ENCODE results near the gene RPL22.

Gene RPL22

DNA sequence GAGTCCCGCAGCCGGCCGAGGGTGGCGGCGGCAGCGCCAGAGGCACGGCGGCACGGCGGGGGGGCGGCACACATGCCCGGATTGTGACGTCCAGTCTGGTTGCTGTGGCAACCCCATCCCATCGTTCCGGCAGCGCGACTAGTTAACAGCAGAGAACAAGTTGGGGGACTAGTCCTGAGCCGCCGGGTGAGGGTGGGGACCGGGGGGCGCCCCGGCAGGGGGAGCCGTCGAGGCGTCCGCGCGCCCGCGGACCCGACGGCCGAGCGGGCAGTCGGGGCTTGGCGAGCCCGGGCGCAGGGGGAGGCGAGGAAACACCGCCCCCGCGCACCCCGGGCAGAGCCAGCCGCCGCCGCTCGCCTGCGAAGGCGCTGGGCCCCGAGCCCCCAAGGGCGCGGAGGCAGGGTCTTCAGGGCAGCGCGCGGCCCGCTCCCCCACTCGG is 19.1 kb downstream of the RPL22 start, which contains the start of gene CHD5:
TSS of gene CHD5 (minus strand) at position 54 of the 439 bp plus-strand sequence. CDS start 298 bp downstream, outside the sequence.
- H3K9ac ChIP-seq (ENCODE audit: insufficient read length, low read depth), result no peak within 1 kb of the TSS
- H3K27me3 ChIP-seq (ENCODE audit: insufficient read depth, insufficient read length), result peaks cover 37% of the 10 kb centered on the region
- DNase-seq (ENCODE audit: low read depth, low spot score), result no peak
- H3K36me3 ChIP-seq (ENCODE audit: insufficient read depth, insufficient read length, low read length), result peaks cover under 1% of the 10 kb centered on the region
- H3K4me1 ChIP-seq (ENCODE audit: insufficient read depth, insufficient read length), result no peaks in the 10 kb centered on the region
- H3K4me3 ChIP-seq (ENCODE audit: insufficient read length, low read depth), result no peak within 1 kb of the TSS
- TF ChIP-seq ZNF274 (IDR thresholded peaks at IDR 0.05; ENCODE audit: low read depth, low read length) (no peak), YY1 (IDR thresholded peaks at IDR 0.05; ENCODE audit: insufficient read depth, insufficient read length) (no peak), SUZ12 (IDR thresholded peaks at IDR 0.05; ENCODE audit: extremely low read depth, insufficient read depth, insufficient read length) (no peak)
- H3K9me3 ChIP-seq (ENCODE audit: insufficient read depth, low read length), result no peaks in the 10 kb centered on the region

GRCh38 chr1:6179564-6180175 is 19.7 kb downstream of the RPL22 start:
- H3K36me3 ChIP-seq (ENCODE audit: insufficient read depth, insufficient read length, low read length), result no peaks in the 10 kb centered on the region
- DNase-seq (ENCODE audit: low read depth, low spot score), result no peak
- peaks cover 38% of the 10 kb centered on the region for H3K27me3 ChIP-seq (ENCODE audit: insufficient read depth, insufficient read length)
- H3K4me1 ChIP-seq (ENCODE audit: insufficient read depth, insufficient read length), result no peaks in the 10 kb centered on the region
- no peaks in the 10 kb centered on the region for H3K9me3 ChIP-seq (ENCODE audit: insufficient read depth, low read length)
- H3K9ac ChIP-seq (ENCODE audit: insufficient read length, low read depth), result no peak overlapping the region
- TF ChIP-seq SUZ12 (IDR thresholded peaks at IDR 0.05; ENCODE audit: extremely low read depth, insufficient read depth, insufficient read length) (no peak), YY1 (IDR thresholded peaks at IDR 0.05; ENCODE audit: insufficient read depth, insufficient read length) (no peak), ZNF274 (IDR thresholded peaks at IDR 0.05; ENCODE audit: low read depth, low read length) (no peak)
- no peak overlapping the region for H3K4me3 ChIP-seq (ENCODE audit: insufficient read length, low read depth)

DNA sequence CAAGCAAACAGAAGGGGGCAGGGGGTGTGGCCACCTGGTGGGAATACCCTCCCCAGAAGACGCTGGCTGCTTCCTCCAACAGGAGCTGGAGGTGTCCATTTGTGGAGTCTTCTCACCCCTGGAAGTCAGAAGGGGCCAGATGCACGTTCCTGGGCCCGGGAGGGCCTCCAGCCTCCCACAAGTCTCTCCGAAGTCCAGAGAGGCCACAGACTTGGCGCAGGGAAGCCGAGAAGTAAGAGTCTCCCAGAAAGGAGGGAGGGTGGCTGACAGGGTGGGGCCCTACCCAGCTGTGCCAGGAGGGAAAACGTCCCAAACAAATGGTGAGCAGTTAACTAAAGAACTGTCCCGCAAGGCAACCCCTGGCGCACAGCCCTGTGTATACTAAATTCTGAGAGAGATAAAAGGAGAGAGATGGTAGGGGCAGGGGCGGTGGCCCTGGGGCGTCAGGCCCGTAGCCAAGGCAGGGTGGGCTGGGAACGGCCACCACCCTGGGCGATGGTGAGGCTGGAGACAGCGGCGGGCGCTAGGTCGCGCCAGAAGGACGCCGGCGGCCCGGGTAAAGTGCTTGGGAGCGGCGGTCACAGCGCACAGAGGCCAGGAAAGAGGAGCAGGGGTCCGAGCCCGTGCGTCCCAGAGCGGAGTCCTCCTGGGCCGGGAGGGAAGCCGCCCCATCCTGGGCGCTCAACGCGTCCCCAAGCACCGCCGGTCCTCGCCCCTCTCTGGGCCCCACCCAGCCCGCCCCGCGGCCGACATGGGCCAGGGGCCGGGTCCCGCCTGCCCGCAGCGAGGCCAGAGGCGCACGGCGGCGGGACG is 20.4 kb downstream of the RPL22 start:
- no peak overlapping the region for H3K4me3 ChIP-seq (ENCODE audit: insufficient read length, low read depth)
- no peaks in the 10 kb centered on the region for H3K9me3 ChIP-seq (ENCODE audit: insufficient read depth, low read length)
- no peaks in the 10 kb centered on the region for H3K4me1 ChIP-seq (ENCODE audit: insufficient read depth, insufficient read length)
- H3K27me3 ChIP-seq (ENCODE audit: insufficient read depth, insufficient read length), result peaks cover 38% of the 10 kb centered on the region
- DNase-seq (ENCODE audit: low read depth, low spot score), result no peak
- TF ChIP-seq YY1 (IDR thresholded peaks at IDR 0.05; ENCODE audit: insufficient read depth, insufficient read length) (no peak), SUZ12 (IDR thresholded peaks at IDR 0.05; ENCODE audit: extremely low read depth, insufficient read depth, insufficient read length) (no peak), ZNF274 (IDR thresholded peaks at IDR 0.05; ENCODE audit: low read depth, low read length) (no peak)
- no peaks in the 10 kb centered on the region for H3K36me3 ChIP-seq (ENCODE audit: insufficient read depth, insufficient read length, low read length)
- no peak overlapping the region for H3K9ac ChIP-seq (ENCODE audit: insufficient read length, low read depth)

- Histone ChIP-seq H3K27me3 (ENCODE audit: insufficient read depth, insufficient read length) (peaks cover 38% of the 10 kb centered on the region), H3K36me3 (ENCODE audit: insufficient read depth, insufficient read length, low read length) (no peaks in the 10 kb centered on the region), H3K9me3 (ENCODE audit: insufficient read depth, low read length) (no peaks in the 10 kb centered on the region), H3K4me1 (ENCODE audit: insufficient read depth, insufficient read length) (no peaks in the 10 kb centered on the region), H3K9ac (ENCODE audit: insufficient read length, low read depth) (no peak overlapping the region), H3K4me3 (ENCODE audit: insufficient read length, low read depth) (no peak overlapping the region)
- no peak for DNase-seq (ENCODE audit: low read depth, low spot score)
- no peak for TF ChIP-seq ZNF274 (IDR thresholded peaks at IDR 0.05; ENCODE audit: low read depth, low read length)
- TF ChIP-seq YY1 (IDR thresholded peaks at IDR 0.05; ENCODE audit: insufficient read depth, insufficient read length), result no peak
- no peak for TF ChIP-seq SUZ12 (IDR thresholded peaks at IDR 0.05; ENCODE audit: extremely low read depth, insufficient read depth, insufficient read length)
Observed at GRCh38 chr1:6177681-6178380, 21.6 kb downstream of the RPL22 start.

DNA sequence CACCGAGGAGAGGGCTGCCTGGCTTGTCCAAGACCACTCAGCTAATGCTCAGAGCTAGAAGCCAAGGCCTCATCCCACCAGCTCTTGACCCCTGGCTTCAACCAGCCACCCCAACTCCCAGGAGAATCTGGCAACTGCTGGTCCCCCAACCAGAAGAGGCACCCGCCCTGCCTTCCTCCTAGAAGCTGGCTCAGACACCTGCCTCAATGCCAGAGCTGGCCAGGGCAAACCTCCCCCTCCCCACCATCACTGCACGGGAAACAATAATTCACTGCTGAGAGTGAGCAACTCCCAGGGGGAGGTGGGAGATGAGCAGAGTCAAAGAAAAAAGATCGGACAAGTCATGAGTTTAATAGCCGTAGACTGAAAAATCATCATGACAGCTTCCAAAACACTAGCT is 22.6 kb downstream of the RPL22 start:
- no peaks in the 10 kb centered on the region for H3K9me3 ChIP-seq (ENCODE audit: insufficient read depth, low read length)
- no peaks in the 10 kb centered on the region for H3K4me1 ChIP-seq (ENCODE audit: insufficient read depth, insufficient read length)
- peaks cover 38% of the 10 kb centered on the region for H3K27me3 ChIP-seq (ENCODE audit: insufficient read depth, insufficient read length)
- H3K9ac ChIP-seq (ENCODE audit: insufficient read length, low read depth), result no peak overlapping the region
- no peak for TF ChIP-seq ZNF274 (IDR thresholded peaks at IDR 0.05; ENCODE audit: low read depth, low read length)
- TF ChIP-seq YY1 (IDR thresholded peaks at IDR 0.05; ENCODE audit: insufficient read depth, insufficient read length), result no peak
- TF ChIP-seq SUZ12 (IDR thresholded peaks at IDR 0.05; ENCODE audit: extremely low read depth, insufficient read depth, insufficient read length), result no peak
- H3K36me3 ChIP-seq (ENCODE audit: insufficient read depth, insufficient read length, low read length), result no peaks in the 10 kb centered on the region
- no peak overlapping the region for H3K4me3 ChIP-seq (ENCODE audit: insufficient read length, low read depth)
- DNase-seq (ENCODE audit: low read depth, low spot score), result no peak

GRCh38 chr1:6175411-6175828 is 24.0 kb downstream of the RPL22 start:
- DNase-seq (ENCODE audit: low read depth, low spot score), result no peak
- no peak for TF ChIP-seq SUZ12 (IDR thresholded peaks at IDR 0.05; ENCODE audit: extremely low read depth, insufficient read depth, insufficient read length)
- TF ChIP-seq YY1 (IDR thresholded peaks at IDR 0.05; ENCODE audit: insufficient read depth, insufficient read length), result no peak
- TF ChIP-seq ZNF274 (IDR thresholded peaks at IDR 0.05; ENCODE audit: low read depth, low read length), result no peak
- peaks cover 38% of the 10 kb centered on the region for H3K27me3 ChIP-seq (ENCODE audit: insufficient read depth, insufficient read length)

More at GRCh38 chr1:6175411-6175828, 24.0 kb downstream of the RPL22 start:
- Histone ChIP-seq H3K4me1 (ENCODE audit: insufficient read depth, insufficient read length) (no peaks in the 10 kb centered on the region), H3K36me3 (ENCODE audit: insufficient read depth, insufficient read length, low read length) (no peaks in the 10 kb centered on the region), H3K9ac (ENCODE audit: insufficient read length, low read depth) (no peak overlapping the region), H3K9me3 (ENCODE audit: insufficient read depth, low read length) (no peaks in the 10 kb centered on the region), H3K4me3 (ENCODE audit: insufficient read length, low read depth) (no peak overlapping the region)
